SK-N-SH (cell line): ENCODE data around the gene LYL1. TPM values are rescaled to one million over a fixed set of nuclear protein-coding genes. Genes with fewer than 3 reads are reported as not detected.

Experiments
- CTCF ChIA-PET: fragments of 300-600, 350-600 bp; formaldehyde crosslinking; extraction: SDS; loops from one replicate; lab custom pipeline; 2021; lab: Yijun Ruan, JAX
- POLR2A ChIA-PET: fragments of 350-600 bp; sonication (Branson Sonifier 250); formaldehyde crosslinking; extraction: SDS; loops from one replicate; lab custom pipeline; 2020; ENCODE audit warnings: antibody characterized with exemption, inconsistent platforms; lab: Yijun Ruan, JAX
- DNase-seq: peaks from one replicate; pipeline ENCODE4 v3.0.0; 2012
- H2AFZ ChIP-seq: fragments of 200-600 bp; sonication (generic); 2 replicates; pipeline ENCODE4 v1.8.1; 2016; ENCODE audit warnings: antibody characterized with exemption, mild to moderate bottlenecking, low read depth
- H3F3A ChIP-seq: fragments of 200-600 bp; sonication (generic); replicated peaks from 2 replicates; pipeline ENCODE3; 2016; ENCODE audit warnings: antibody characterized with exemption, mild to moderate bottlenecking; ENCODE audit not compliant: insufficient read depth
- H3K27ac ChIP-seq, 2 experiments: fragments of 200-500 bp in 1 of 2; fragments of 200-600 bp in 1 of 2; sonication (Bioruptor generic) in 1 of 2; sonication (generic), shearing (Covaris generic) in 1 of 2; 2 replicates each; pipeline versions ENCODE4 v1.5.1 to v1.6.1; 2014 to 2016; ENCODE audit warnings: low read depth in 2 of 2, inconsistent platforms in 1 of 2, low read length in 1 of 2, mild to moderate bottlenecking in 1 of 2, mixed read lengths in 1 of 2
- H3K27me3 ChIP-seq: fragments of 200-600 bp; sonication (generic), shearing (Covaris generic); 2 replicates; pipeline ENCODE4 v1.6.1; 2016; ENCODE audit warnings: mixed run types; ENCODE audit not compliant: insufficient read depth
- H3K36me3 ChIP-seq, 2 experiments: fragments of 200-500 bp in 1 of 2; fragments of 200-600 bp in 1 of 2; sonication (Bioruptor generic) in 1 of 2; sonication (generic) in 1 of 2; replicated peaks in 1 of 2; 2 replicates each; pipeline versions ENCODE3 to v1.5.1; 2014 to 2016; ENCODE audit warnings: low read length in 1 of 2, mild to moderate bottlenecking in 1 of 2; ENCODE audit not compliant: insufficient read depth in 2 of 2, control insufficient read depth in 1 of 2
- H3K4me1 ChIP-seq, 2 experiments: fragments of 200-500 bp in 1 of 2; fragments of 200-600 bp in 1 of 2; sonication (Bioruptor generic) in 1 of 2; sonication (generic), shearing (Covaris generic) in 1 of 2; 2 replicates each; pipeline versions ENCODE4 v1.5.1 to v1.6.1; 2014 to 2016; ENCODE audit warnings: low read depth in 1 of 2, low read length in 1 of 2, mixed run types in 1 of 2; ENCODE audit not compliant: insufficient read depth in 2 of 2, control insufficient read depth in 1 of 2
- H3K4me2 ChIP-seq: fragments of 200-600 bp; sonication (generic), shearing (Covaris generic); 2 replicates; pipeline ENCODE4 v1.6.1; 2017; ENCODE audit warnings: mixed run types
- H3K4me3 ChIP-seq, 2 experiments: fragments of 200-500 bp in 1 of 2; fragments of 200-600 bp in 1 of 2; sonication (Bioruptor generic) in 1 of 2; sonication (generic), shearing (Covaris generic) in 1 of 2; 2 replicates each; pipeline versions ENCODE4 v1.5.1 to v1.8.1; 2014 to 2016; ENCODE audit warnings: low read depth in 2 of 2, inconsistent platforms in 1 of 2, low read length in 1 of 2, mild to moderate bottlenecking in 1 of 2, mixed read lengths in 1 of 2, moderate library complexity in 1 of 2
- H3K79me2 ChIP-seq: fragments of 200-600 bp; sonication (generic); 2 replicates; pipeline ENCODE4 v1.8.1; 2017; ENCODE audit warnings: mild to moderate bottlenecking; ENCODE audit not compliant: insufficient read depth
- H3K9ac ChIP-seq: fragments of 200-600 bp; sonication (generic); 2 replicates; pipeline ENCODE4 v1.6.1; 2017; ENCODE audit warnings: mixed run types
- H3K9me2 ChIP-seq: fragments of 200-600 bp; sonication (generic); 2 replicates; pipeline ENCODE4 v1.6.1; 2017; ENCODE audit warnings: mixed run types
- H3K9me3 ChIP-seq: fragments of 200-600 bp; sonication (generic); 2 replicates; pipeline ENCODE4 v1.6.1; 2017; ENCODE audit warnings: mixed run types, mild to moderate bottlenecking, moderate library complexity
- H4K20me1 ChIP-seq: fragments of 200-600 bp; sonication (generic); 2 replicates; pipeline ENCODE4 v1.6.1; 2017; ENCODE audit warnings: mild to moderate bottlenecking, mixed run types; ENCODE audit not compliant: insufficient read depth
- CHD2 ChIP-seq: fragments of 150-350 bp; IDR thresholded peaks from 2 replicates; pipeline ENCODE4 v1.6.1; 2018; ENCODE audit warnings: low read length; ENCODE audit not compliant: partially characterized antibody
- ELF1 ChIP-seq: IDR thresholded peaks from 2 replicates; pipeline ENCODE4 v1.4.0; 2012
- GABPA ChIP-seq: IDR thresholded peaks from 2 replicates; pipeline ENCODE4 v1.4.0; 2012; ENCODE audit warnings: low read depth, mild to moderate bottlenecking
- JUND ChIP-seq: IDR thresholded peaks from 2 replicates; pipeline ENCODE4 v1.4.0; 2012
- MAX ChIP-seq: IDR thresholded peaks from 2 replicates; pipeline ENCODE4 v1.4.0; 2012; ENCODE audit warnings: low read depth
- MEF2A ChIP-seq: IDR thresholded peaks from 2 replicates; pipeline ENCODE4 v1.4.0; 2012; ENCODE audit warnings: low read depth, borderline replicate concordance
- NFIC ChIP-seq: IDR thresholded peaks from 2 replicates; pipeline ENCODE4 v1.4.0; 2012; ENCODE audit warnings: borderline replicate concordance
- POLR2AphosphoS5 ChIP-seq: IDR thresholded peaks from 2 replicates; pipeline ENCODE4 v1.6.1; 2012; ENCODE audit warnings: low read depth, low read length
- RCOR1 ChIP-seq: fragments of 150-350 bp; IDR thresholded peaks from 2 replicates; pipeline ENCODE4 v1.6.1; 2017; ENCODE audit warnings: antibody characterized with exemption, low read length
- RFX5 ChIP-seq: IDR thresholded peaks from 2 replicates; pipeline ENCODE4 v1.6.1; 2012; ENCODE audit warnings: mild to moderate bottlenecking, improper control_type of control experiment, low read length
- SMC3 ChIP-seq: IDR thresholded peaks from 2 replicates; pipeline ENCODE4 v1.6.1; 2012; ENCODE audit warnings: low read depth, low read length, improper control_type of control experiment
- TEAD4 ChIP-seq: IDR thresholded peaks from 2 replicates; pipeline ENCODE4 v1.4.0; 2012; ENCODE audit warnings: mild to moderate bottlenecking, borderline replicate concordance; ENCODE audit not compliant: insufficient read depth
- USF1 ChIP-seq: IDR thresholded peaks from 2 replicates; pipeline ENCODE4 v1.4.0; 2012; ENCODE audit warnings: low read depth, borderline replicate concordance
- USF2 ChIP-seq: fragments of 150-350 bp; IDR thresholded peaks from 2 replicates; pipeline ENCODE4 v1.6.1; 2017; ENCODE audit warnings: antibody characterized with exemption, low read length, low read depth, borderline replicate concordance
- ZBTB33 ChIP-seq: IDR thresholded peaks from 2 replicates; pipeline ENCODE4 v1.4.0; 2012; ENCODE audit warnings: low read depth, borderline replicate concordance
- WGBS: methylation state at CpG from one replicate; pipeline ENCODE4 v1.1.6; 2017; ENCODE audit warnings: low lambda C conversion rate; 5-methylcytosine and 5-hydroxymethylcytosine counted together
- polyA plus RNA-seq, 3 experiments: library from polyadenylated mRNA; depleted of rRNA; stranded (reverse); fragments of >200 nt; gene quantifications; 2 replicates each; pipeline ENCODE4 v1.2.3, GENCODE V29; 2012

LYL1 gene
- polyA plus RNA-seq, 1 of the 3 experiments (the other 2 are of a cell fraction), result 2.2 TPM

GRCh38 chr19:13103581-13104359, 1.1 kb upstream of the LYL1 start:
- H3K4me1 ChIP-seq, result peaks cover 0 to 24% of the 10 kb centered on the region in 2 experiments; a peak in 3 of 4 replicates
- H3F3A ChIP-seq, result peaks cover 5% of the 10 kb centered on the region
- ChIA-PET POLR2A (interaction anchor here (0.7 kb wide), 1 partner anchor 121 kb away, joined by 6 read pairs; no protein-coding TSS in a partner anchor), CTCF (interaction anchor here (0.6 to 9.5 kb wide), 14 partner anchors 11 to 139 kb away, joined by 3 to 76 read pairs (median 4); no protein-coding TSS in a partner anchor)
- WGBS, result 94% methylated on average over 10 of the region's 13 CpGs
- H3K9me2 ChIP-seq, result no peaks in the 10 kb centered on the region
- no peak for TF ChIP-seq NFIC
- no peak for TF ChIP-seq TEAD4
- TF ChIP-seq GABPA, result no peak
- no peak for TF ChIP-seq RCOR1
- no peak for TF ChIP-seq JUND
- TF ChIP-seq POLR2AphosphoS5, result no peak
- TF ChIP-seq RFX5, result no peak
- TF ChIP-seq MEF2A, result no peak
- TF ChIP-seq USF2, result no peak
- TF ChIP-seq SMC3, result no peak
- peaks cover 12% of the 10 kb centered on the region; the same call in 1 of the 2 replicates for H3K79me2 ChIP-seq
- H3K27ac ChIP-seq, result peak overlapping the region in 1 of 2 experiments; percentile 92; a peak in 2 of 4 replicates
- no peaks in the 10 kb centered on the region for H4K20me1 ChIP-seq
- no peak overlapping the region for H2AFZ ChIP-seq
- no peaks in the 10 kb centered on the region for H3K27me3 ChIP-seq
- H3K9ac ChIP-seq, result no peak overlapping the region
- H3K36me3 ChIP-seq, result peaks cover 0 to 13% of the 10 kb centered on the region in 2 experiments
- no peak for DNase-seq
- no peak overlapping the region for H3K4me2 ChIP-seq
- no peaks in the 10 kb centered on the region for H3K9me3 ChIP-seq
- H3K4me3 ChIP-seq, result no peak overlapping the region

- Histone ChIP-seq H2AFZ (peak overlapping the region; percentile 32; the same call in 1 of the 2 replicates), H4K20me1 (no peaks in the 10 kb centered on the region), H3K9me3 (no peaks in the 10 kb centered on the region), H3F3A (peaks cover 5% of the 10 kb centered on the region), H3K9me2 (no peaks in the 10 kb centered on the region), H3K4me3 (peak overlapping the region; percentile 42 to 51), H3K4me2 (peak overlapping the region; percentile 81), H3K27ac (peak overlapping the region; percentile 40 to 92), H3K27me3 (no peaks in the 10 kb centered on the region), H3K4me1 (peaks cover 0 to 24% of the 10 kb centered on the region in 2 experiments; a peak in 3 of 4 replicates), H3K79me2 (peaks cover 12% of the 10 kb centered on the region; the same call in 1 of the 2 replicates), H3K9ac (peak overlapping the region; percentile 71), H3K36me3 (peaks cover 0 to 15% of the 10 kb centered on the region in 2 experiments)
- TF ChIP-seq CHD2 (peak; percentile 98), GABPA (no peak), USF1 (no peak), ELF1 (no peak), MAX (no peak), ZBTB33 (peak; percentile 84)
- ChIA-PET CTCF (interaction anchor here (0.7 to 9.5 kb wide), 4 partner anchors 9 to 137 kb away, joined by 3 to 76 read pairs (median 11); no protein-coding TSS in a partner anchor), POLR2A (no interaction called here)
- WGBS, result 20% methylated on average over 1 of the region's 7 CpGs
- no peak for DNase-seq
These were observed 317 bp downstream of the LYL1 start for GRCh38 chr19:13102416-13102665.
